ENCODE results near the gene IQCH.

DNA sequence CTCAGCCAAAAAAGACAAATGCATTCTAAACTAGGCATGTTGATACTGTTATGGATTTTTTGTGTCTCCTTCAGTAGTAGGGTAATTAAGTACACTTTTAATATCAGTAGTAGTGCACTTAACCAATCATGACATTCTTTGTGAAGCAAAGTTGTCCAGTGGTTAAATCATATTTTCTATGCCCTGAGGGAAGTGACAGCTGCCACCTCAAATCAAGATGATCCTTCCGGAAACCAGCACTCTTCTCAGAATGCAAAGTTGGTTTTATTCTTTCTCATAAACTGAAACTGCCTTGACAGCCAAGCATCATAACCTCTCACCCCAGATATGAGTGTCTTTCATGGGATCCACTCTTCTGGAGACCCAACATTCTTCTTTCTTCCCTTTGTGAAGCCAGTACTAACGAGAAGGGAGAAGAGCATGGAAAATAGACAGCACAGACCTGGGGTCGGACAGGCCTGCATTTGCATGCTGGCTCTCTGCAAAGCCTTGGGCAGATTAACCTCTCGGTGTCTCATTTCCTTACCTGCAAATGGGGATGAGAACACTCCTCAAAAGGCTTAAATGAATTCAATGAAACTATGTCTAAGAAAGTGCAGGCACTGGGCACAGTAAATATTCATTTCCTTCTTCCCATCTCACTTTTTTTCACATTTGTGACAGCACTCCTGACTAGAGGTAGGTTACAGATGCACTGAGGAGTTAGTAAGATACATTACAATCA lies 13.3 kb upstream of the IQCH start:
- TF ChIP-seq, protein P1, sequence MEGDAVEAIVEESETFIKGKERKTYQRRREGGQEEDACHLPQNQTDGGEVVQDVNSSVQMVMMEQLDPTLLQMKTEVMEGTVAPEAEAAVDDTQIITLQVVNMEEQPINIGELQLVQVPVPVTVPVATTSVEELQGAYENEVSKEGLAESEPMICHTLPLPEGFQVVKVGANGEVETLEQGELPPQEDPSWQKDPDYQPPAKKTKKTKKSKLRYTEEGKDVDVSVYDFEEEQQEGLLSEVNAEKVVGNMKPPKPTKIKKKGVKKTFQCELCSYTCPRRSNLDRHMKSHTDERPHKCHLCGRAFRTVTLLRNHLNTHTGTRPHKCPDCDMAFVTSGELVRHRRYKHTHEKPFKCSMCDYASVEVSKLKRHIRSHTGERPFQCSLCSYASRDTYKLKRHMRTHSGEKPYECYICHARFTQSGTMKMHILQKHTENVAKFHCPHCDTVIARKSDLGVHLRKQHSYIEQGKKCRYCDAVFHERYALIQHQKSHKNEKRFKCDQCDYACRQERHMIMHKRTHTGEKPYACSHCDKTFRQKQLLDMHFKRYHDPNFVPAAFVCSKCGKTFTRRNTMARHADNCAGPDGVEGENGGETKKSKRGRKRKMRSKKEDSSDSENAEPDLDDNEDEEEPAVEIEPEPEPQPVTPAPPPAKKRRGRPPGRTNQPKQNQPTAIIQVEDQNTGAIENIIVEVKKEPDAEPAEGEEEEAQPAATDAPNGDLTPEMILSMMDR (IDR thresholded peaks at IDR 0.05; ENCODE audit: low read depth, low read length, poor library complexity, severe bottlenecking): no peak
- no peak for TF ChIP-seq EZH2phosphoT487 (IDR thresholded peaks at IDR 0.05; ENCODE audit: borderline replicate concordance, low read length)

All from DOHH2 (cell line).